Stimulated activated CD8-positive, alpha-beta memory T cell treated with anti-CD3 and anti-CD28 coated beads, Interleukin-7, amount 100 ng/mL, for 24 hours (primary cell): ENCODE measurements around the gene INPP1.
A peak's percentile ranks its signal among the peaks of the same experiment; 100 is the strongest.

Experiments
- DNase-seq: peaks from one replicate; pipeline ENCODE4 v3.0.0-alpha.2; 2020; ENCODE audit warnings: low read depth

Gene INPP1

GRCh38 chr2:190362894-190363293 is 19.5 kb downstream of the INPP1 start:
- no peak for DNase-seq

GRCh38 chr2:190365499-190366204 is 22.3 kb downstream of the INPP1 start:
- DNase-seq, result no peak

- DNase-seq, result no peak
Observed at GRCh38 chr2:190366248-190366753, 22.9 kb downstream of the INPP1 start.

GRCh38 chr2:190367091-190367490 is 23.7 kb downstream of the INPP1 start:
- no peak for DNase-seq

- DNase-seq, result no peak
Observed at GRCh38 chr2:190369635-190370034, 26.2 kb downstream of the INPP1 start.

GRCh38 chr2:190376083-190376482 is 32.7 kb downstream of the INPP1 start:
- DNase-seq, result no peak

- DNase-seq, result no peak
Observed at GRCh38 chr2:190376591-190377245, 33.3 kb downstream of the INPP1 start.

- DNase-seq, result no peak
Observed at GRCh38 chr2:190378880-190379237, 35.5 kb downstream of the INPP1 start.

GRCh38 chr2:190379249-190379964 is 36.0 kb downstream of the INPP1 start:
- DNase-seq, result no peak

GRCh38 chr2:190380962-190381412 is 37.6 kb downstream of the INPP1 start:
- DNase-seq, result no peak

GRCh38 chr2:190382851-190383250 is 39.5 kb downstream of the INPP1 start:
- DNase-seq, result no peak

- DNase-seq, result no peak
Observed at GRCh38 chr2:190387422-190387821, 44.0 kb downstream of the INPP1 start.

- DNase-seq, result no peak
Observed at GRCh38 chr2:190396271-190396670, 52.9 kb downstream of the INPP1 start.

- DNase-seq, result no peak
Observed at GRCh38 chr2:190402986-190403603, 59.7 kb downstream of the INPP1 start.

- DNase-seq, result no peak
Observed at GRCh38 chr2:190404487-190404886, 61.1 kb downstream of the INPP1 start.

GRCh38 chr2:190405070-190405469 is 61.7 kb downstream of the INPP1 start:
- DNase-seq, result no peak

GRCh38 chr2:190405995-190406394 is 62.6 kb downstream of the INPP1 start:
- DNase-seq, result no peak

- no peak for DNase-seq
Observed at GRCh38 chr2:190406805-190407204, 63.4 kb downstream of the INPP1 start.

- no peak for DNase-seq
Observed at GRCh38 chr2:190407246-190407661, 63.9 kb downstream of the INPP1 start.

- DNase-seq, result peak; percentile 37
Observed at GRCh38 chr2:190407662-190408537, 64.5 kb downstream of the INPP1 start, which contains the start of gene MFSD6. Gene MFSD6 (plus strand): TSS chr2:190408355. CDS start chr2:190436030, 27,675 bp downstream.

- DNase-seq, result peak; percentile 30
Observed at GRCh38 chr2:190408538-190409271, 65.3 kb downstream of the INPP1 start.
